Heart left ventricle (tissue), 16 donors: ENCODE results near the gene LDLRAD2. TPM values are rescaled to one million over a fixed set of nuclear protein-coding genes. Genes with fewer than 3 reads are reported as not detected.
A peak's percentile ranks its signal among the peaks of the same experiment; 100 is the strongest.

Source experiments
- ATAC-seq, 4 donors: fragments of 200-7000 bp; cut with Tn5 transposase; one replicate each; pipeline ENCODE4 v1.9.1; 2020 to 2022; ENCODE audit warnings: moderate library complexity in 4 of 4, mild to moderate bottlenecking in 3 of 4, moderate number of reproducible peaks in 1 of 4
- DNase-seq, 5 donors: peaks; one replicate each; pipeline ENCODE4 v3.0.0-alpha.2; 2020
- H3K27ac ChIP-seq, 12 donors: fragments of 200-600 bp; sonication (generic) in 4 of 12; one replicate each; pipeline versions ENCODE4 v1.5.0 to v1.8.0; 2016 to 2022; ENCODE audit warnings: mild to moderate bottlenecking in 2 of 12
- H3K27me3 ChIP-seq, 9 donors: fragments of 200-600 bp; sonication (generic) in 2 of 9; one replicate each; pipeline versions ENCODE4 v1.5.1 to v1.8.0; 2016 to 2022; ENCODE audit warnings: mild to moderate bottlenecking in 3 of 9
- H3K36me3 ChIP-seq, 9 donors: fragments of 200-600 bp; sonication (generic) in 2 of 9; one replicate each; pipeline versions ENCODE4 v1.5.0 to v1.8.0; 2018 to 2022; ENCODE audit warnings: mild to moderate bottlenecking in 2 of 9
- H3K4me1 ChIP-seq, 12 donors: fragments of 200-600 bp; sonication (generic) in 4 of 12; one replicate each; pipeline versions ENCODE4 v1.5.0 to v1.8.0; 2016 to 2022; ENCODE audit warnings: mild to moderate bottlenecking in 3 of 12
- H3K4me3 ChIP-seq, 12 donors: fragments of 200-600 bp; sonication (generic) in 4 of 12; one replicate each; pipeline versions ENCODE4 v1.5.0 to v1.8.0; 2017 to 2022; ENCODE audit warnings: mild to moderate bottlenecking in 9 of 12, moderate library complexity in 4 of 12
- H3K9me3 ChIP-seq, 12 donors: fragments of 200-600 bp; sonication (generic) in 4 of 12; one replicate each; pipeline versions ENCODE4 v1.5.0 to v1.8.0; 2016 to 2022; ENCODE audit warnings: mild to moderate bottlenecking in 1 of 12
- POLR2A ChIP-seq, 2 donors: fragments of 450-650 bp; IDR thresholded peaks; one replicate each; pipeline ENCODE4 v1.6.1; 2017; ENCODE audit warnings: antibody characterized with exemption in 2 of 2, mild to moderate bottlenecking in 2 of 2, moderate library complexity in 2 of 2
- WGBS, 4 donors: extraction: QIAGEN DNeasy Blood & Tissue Kit in 2 of 4; methylation state at CpG; one replicate each; pipeline versions ENCODE4 v1.1.5 to v1.1.7; 2013 to 2018; 5-methylcytosine and 5-hydroxymethylcytosine counted together
- intact Hi-C, 10 donors: fragments of 100-400 bp; cut with DNase I; formaldehyde crosslinking; loops; one replicate each; pipeline versions ENCODE4 v1.11.1 to v1.14.2; 2022
- polyA plus RNA-seq, 2 donors: library from polyadenylated mRNA; stranded (reverse); fragments of 200-250 nt; gene quantifications; one replicate each; pipeline ENCODE4 v1.2.3, GENCODE V29; 2013
- total RNA-seq, 9 donors: library from RNA; depleted of rRNA in 2 of 9; stranded (reverse); fragments of >200 nt in 2 of 9; fragmentation: NEBNext Ultra II Directional in 3 of 9; extraction: Animal tissue kit (Norgen Biotek cat#: 25700) in 3 of 9; gene quantifications; one replicate each; pipeline versions ENCODE4 v1.1.0 to v1.2.4, GENCODE V29; 2016 to 2023
- TF ChIP-seq, protein P1 (sequence below), 12 donors: fragments of 200-600 bp; sonication (generic) in 4 of 12; IDR thresholded peaks; one replicate each; pipeline versions ENCODE4 v1.5.0 to v1.8.0; 2018 to 2022; ENCODE audit warnings: antibody characterized with exemption in 12 of 12, mild to moderate bottlenecking in 5 of 12
- donor health status: ischemic (EF 13 %, LVEDD 7.1; RV severe dilation, severe dysfunction).
- donor health status: healthy with polysubstance abuse.
- donor health status: DM: no; HTN: yes; CAD: no.
- donor health status: DM: no; HTN: no; CAD: no.
- donor health status: ischemic (EF 25% LVEDD 6.9; RV normal size, moderate dysfunction).
- donor health status: ischemic (EF 25% LVEDD 5.7; RV mildly dilated, moderate dysfunction).
- donor health status: healthy.
- donor health status: DM: yes; HTN: yes; CAD: no.
- donor health status: ischemic (EF 35%, LVEDD 5.7; RV mildly dilated, moderate dysfunction).
- donor health status: nonischemic (EF 11% LVEDD 7.7; RV severe dilation, severe dysfunction).
- donor health status: DM: yes; HTN: yes; CAD: no.
- donor health status: PGD.
- donor health status: ischemic (EF 29% LVEDD 5.4; RV normal size, mild dysfunction).
- donor health status: nonischemic (EF 23%, LVEDD 6.1; RV moderate dilation, normal function).

Gene LDLRAD2
- total and polyA plus RNA-seq, 11 donors, result 0.08 to 4.0 (median 0.33) TPM; not detected in 8

DNA sequence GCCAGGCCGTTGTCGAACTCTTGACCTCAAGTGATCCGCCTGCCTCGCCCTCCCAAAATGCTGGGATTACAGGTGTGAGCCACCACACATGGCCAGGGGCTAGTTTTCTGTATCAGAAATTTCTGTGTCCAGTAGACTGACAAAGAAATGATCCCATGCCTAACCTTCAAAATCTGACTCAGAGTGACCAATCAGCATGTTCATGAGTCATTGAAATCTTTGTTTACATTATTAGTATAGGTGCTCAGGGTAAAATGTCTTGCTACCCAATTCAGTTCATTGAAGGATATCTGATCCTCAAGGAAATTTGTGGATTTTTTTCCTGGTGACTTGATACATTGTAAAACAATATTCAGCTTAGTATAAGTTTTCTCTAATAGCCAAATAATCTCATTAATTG lies 11.0 kb upstream of the LDLRAD2 start:
- Histone ChIP-seq H3K27me3 (no peaks in the 10 kb centered on the region), H3K27ac (no peak overlapping the region), H3K9me3 (no peaks in the 10 kb centered on the region), H3K4me1 (no peaks in the 10 kb centered on the region), H3K36me3 (no peaks in the 10 kb centered on the region), H3K4me3 (no peak overlapping the region)
- ATAC-seq, result no peak
- TF ChIP-seq, protein P1, sequence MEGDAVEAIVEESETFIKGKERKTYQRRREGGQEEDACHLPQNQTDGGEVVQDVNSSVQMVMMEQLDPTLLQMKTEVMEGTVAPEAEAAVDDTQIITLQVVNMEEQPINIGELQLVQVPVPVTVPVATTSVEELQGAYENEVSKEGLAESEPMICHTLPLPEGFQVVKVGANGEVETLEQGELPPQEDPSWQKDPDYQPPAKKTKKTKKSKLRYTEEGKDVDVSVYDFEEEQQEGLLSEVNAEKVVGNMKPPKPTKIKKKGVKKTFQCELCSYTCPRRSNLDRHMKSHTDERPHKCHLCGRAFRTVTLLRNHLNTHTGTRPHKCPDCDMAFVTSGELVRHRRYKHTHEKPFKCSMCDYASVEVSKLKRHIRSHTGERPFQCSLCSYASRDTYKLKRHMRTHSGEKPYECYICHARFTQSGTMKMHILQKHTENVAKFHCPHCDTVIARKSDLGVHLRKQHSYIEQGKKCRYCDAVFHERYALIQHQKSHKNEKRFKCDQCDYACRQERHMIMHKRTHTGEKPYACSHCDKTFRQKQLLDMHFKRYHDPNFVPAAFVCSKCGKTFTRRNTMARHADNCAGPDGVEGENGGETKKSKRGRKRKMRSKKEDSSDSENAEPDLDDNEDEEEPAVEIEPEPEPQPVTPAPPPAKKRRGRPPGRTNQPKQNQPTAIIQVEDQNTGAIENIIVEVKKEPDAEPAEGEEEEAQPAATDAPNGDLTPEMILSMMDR (IDR thresholded peaks at IDR 0.05), result no peak
- TF ChIP-seq POLR2A (IDR thresholded peaks at IDR 0.05), result no peak
- 95 to 99% (median 97%) methylated on average over 4 of the region's 4 CpGs for WGBS, 4 donors
- DNase-seq, result no peak
- intact Hi-C loops, result no loop called here

DNA sequence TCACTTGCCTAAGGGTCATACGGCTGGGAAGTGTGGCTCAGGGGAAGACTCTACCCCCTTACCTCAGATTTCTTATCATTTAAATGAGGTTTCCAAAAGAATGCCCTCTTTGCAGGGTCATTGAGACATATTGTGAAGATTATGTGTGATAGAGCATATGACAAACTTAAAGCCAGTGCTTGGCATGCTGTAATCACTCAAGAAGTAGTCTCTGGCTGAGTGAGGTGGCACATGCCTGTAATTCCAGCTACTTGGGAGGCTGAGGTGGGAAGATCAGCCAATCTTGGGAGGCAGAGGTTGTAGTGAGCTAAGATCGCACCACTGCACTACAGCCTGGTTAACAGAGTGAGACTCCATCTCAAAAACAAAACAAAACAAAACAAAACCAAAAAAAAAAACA lies 7.5 kb upstream of the LDLRAD2 start:
- DNase-seq (no peak), ATAC-seq (no peak)
- Histone ChIP-seq H3K9me3 (no peaks in the 10 kb centered on the region), H3K27me3 (no peaks in the 10 kb centered on the region), H3K36me3 (no peaks in the 10 kb centered on the region), H3K4me3 (no peak overlapping the region), H3K27ac (no peak overlapping the region), H3K4me1 (no peaks in the 10 kb centered on the region)
- TF ChIP-seq POLR2A (IDR thresholded peaks at IDR 0.05), result no peak
- TF ChIP-seq, protein P1 (IDR thresholded peaks at IDR 0.05), result no peak
- intact Hi-C loops, result no loop called here
- 71 to 80% (median 76%) methylated on average over 2 of the region's 2 CpGs for WGBS, 4 donors

DNA sequence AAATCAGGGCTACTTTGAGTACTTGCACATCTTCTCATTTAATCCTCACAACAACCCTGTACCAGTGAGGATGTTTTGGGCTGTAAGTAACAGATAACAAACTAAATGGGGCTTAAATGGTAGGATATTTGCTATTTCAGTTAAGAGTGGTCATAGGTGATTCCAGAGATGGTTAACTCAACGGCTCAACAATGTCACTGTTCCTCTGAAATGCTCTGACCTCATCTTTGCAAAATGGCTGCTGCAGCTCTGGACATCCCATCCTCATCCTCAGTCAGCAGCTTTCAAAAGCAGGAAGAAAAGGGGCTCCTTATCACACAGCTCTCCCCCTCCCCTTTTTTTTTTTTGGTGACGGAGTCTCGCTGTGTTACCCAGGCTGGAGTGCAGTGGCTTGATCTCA lies 1.5 kb downstream of the LDLRAD2 start:
- DNase-seq, result no peak
- Histone ChIP-seq H3K27me3 (peaks cover 0 to 14% (median 0%) of the 10 kb centered on the region in 9 donors), H3K27ac (no peak overlapping the region), H3K9me3 (peaks cover 0 to 4% (median 0%) of the 10 kb centered on the region in 12 donors), H3K4me1 (peaks cover 0 to 31% (median 7%) of the 10 kb centered on the region in 12 donors), H3K36me3 (peaks cover 0 to 4% (median 0%) of the 10 kb centered on the region in 9 donors), H3K4me3 (no peak overlapping the region)
- ATAC-seq, result no peak
- TF ChIP-seq POLR2A (IDR thresholded peaks at IDR 0.05), result no peak
- TF ChIP-seq, protein P1 (IDR thresholded peaks at IDR 0.05), result no peak
- 92 to 100% (median 94%) methylated on average over 3 of the region's 3 CpGs for WGBS, 4 donors
- intact Hi-C loops, result no loop called here

DNA sequence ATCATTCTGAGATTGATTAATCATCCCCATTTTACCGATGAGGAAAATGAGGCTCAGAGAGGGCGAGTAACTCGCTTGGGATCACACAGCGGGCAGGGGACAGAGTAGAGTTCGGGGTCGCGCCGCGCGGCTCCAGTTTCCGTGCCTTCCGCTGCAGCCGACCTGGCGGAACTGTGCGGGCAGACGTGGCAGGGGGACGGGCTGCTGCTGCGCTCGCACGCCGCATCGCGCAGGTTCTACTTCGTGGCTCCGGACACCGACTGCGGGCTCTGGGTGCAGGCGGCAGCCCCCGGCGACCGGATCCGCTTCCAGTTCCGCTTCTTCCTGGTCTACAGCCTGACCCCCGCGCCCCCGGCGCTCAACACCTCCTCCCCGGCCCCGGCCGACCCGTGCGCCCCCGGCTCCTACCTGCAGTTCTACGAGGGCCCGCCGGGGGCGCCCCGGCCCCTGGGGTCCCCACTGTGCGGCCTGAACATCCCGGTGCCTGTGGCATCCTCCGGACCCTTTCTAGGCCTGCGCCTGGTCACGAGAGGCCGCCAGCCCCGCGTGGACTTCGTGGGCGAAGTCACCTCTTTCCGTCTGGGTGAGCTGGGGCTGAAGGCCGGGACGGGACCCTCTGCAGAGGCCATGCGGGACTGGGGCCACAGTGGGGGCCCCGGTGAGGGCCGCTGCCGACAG lies 2.3 kb downstream of the LDLRAD2 start:
- intact Hi-C loops, result no loop called here
- Histone ChIP-seq H3K4me1 (peaks cover 0 to 32% (median 7%) of the 10 kb centered on the region in 12 donors), H3K27ac (no peak overlapping the region), H3K27me3 (peaks cover 0 to 14% (median 0%) of the 10 kb centered on the region in 9 donors), H3K4me3 (peak overlapping the region; percentile 11 to 55 (median 46)), H3K36me3 (peaks cover 0 to 4% (median 0%) of the 10 kb centered on the region in 9 donors), H3K9me3 (peaks cover 0 to 4% (median 0%) of the 10 kb centered on the region in 12 donors)
- TF ChIP-seq, protein P1 (IDR thresholded peaks at IDR 0.05), result peak; percentile 37 to 73 (median 54)
- no peak for TF ChIP-seq POLR2A (IDR thresholded peaks at IDR 0.05)
- ATAC-seq, result peak in 3 of 4 donors; percentile 21 to 37 (median 35)
- WGBS, 4 donors, result 11 to 22% (median 16%) methylated on average over 34 to 65 of the region's 65 CpGs
- DNase-seq, result peak in 1 of 5 donors; percentile 30
